NCI-H2196 treated with DMSO at 0.1 percent for 48 hours (cell line): ENCODE data around the gene KRTAP10-5.
"Not testable (repeated sequence)": the region's sequence is repeated elsewhere in the genome, so short reads cannot be mapped to it uniquely, and the experiment has no call there.

Experiments used
- DNase-seq: peaks from one replicate; lab custom pipeline; 2025; ENCODE audit not compliant: unreplicated experiment; lab: John Stamatoyannopoulos, UW

The KRTAP10-5 gene

GRCh38 chr21:44611551-44611950 is 31.1 kb upstream of the KRTAP10-5 start:
- DNase-seq, result no peak

- DNase-seq, result not testable (repeated sequence)
These were observed 29.9 kb upstream of the KRTAP10-5 start for GRCh38 chr21:44610157-44610843.

- DNase-seq, result no peak
These were observed 28.8 kb upstream of the KRTAP10-5 start for GRCh38 chr21:44609193-44609592.

GRCh38 chr21:44606495-44606894 is 26.1 kb upstream of the KRTAP10-5 start:
- no peak for DNase-seq

- DNase-seq, result no peak
These were observed 23.5 kb upstream of the KRTAP10-5 start for GRCh38 chr21:44603911-44604310.

- no peak for DNase-seq
These were observed 22.9 kb upstream of the KRTAP10-5 start for GRCh38 chr21:44603109-44603875.

GRCh38 chr21:44602463-44602850 is 22.1 kb upstream of the KRTAP10-5 start:
- no peak for DNase-seq

- no peak for DNase-seq
These were observed 21.4 kb upstream of the KRTAP10-5 start for GRCh38 chr21:44601596-44602462.

GRCh38 chr21:44601091-44601490 is 20.7 kb upstream of the KRTAP10-5 start:
- not testable (repeated sequence) for DNase-seq

- DNase-seq, result not testable (repeated sequence)
These were observed 19.9 kb upstream of the KRTAP10-5 start, which contains the start of gene KRTAP10-7 for GRCh38 chr21:44600118-44600978. Gene KRTAP10-7, plus strand, starts transcription at chr21:44600597. Its CDS starts 25 bp downstream, at chr21:44600622.

- no peak for DNase-seq
These were observed 19.0 kb upstream of the KRTAP10-5 start for GRCh38 chr21:44599264-44600029.

GRCh38 chr21:44598061-44598460 is 17.7 kb upstream of the KRTAP10-5 start:
- no peak for DNase-seq

GRCh38 chr21:44596068-44596725 is 15.8 kb upstream of the KRTAP10-5 start:
- DNase-seq, result no peak

GRCh38 chr21:44595524-44595923 is 15.1 kb upstream of the KRTAP10-5 start:
- no peak for DNase-seq

GRCh38 chr21:44594406-44594916 is 14.1 kb upstream of the KRTAP10-5 start:
- no peak for DNase-seq

GRCh38 chr21:44593598-44594405 is 13.4 kb upstream of the KRTAP10-5 start:
- DNase-seq, result no peak

- no peak for DNase-seq
These were observed 12.3 kb upstream of the KRTAP10-5 start, which contains the start of gene KRTAP10-6 for GRCh38 chr21:44592446-44593311. Gene KRTAP10-6, minus strand, starts transcription at chr21:44592505. Its CDS starts 21 bp downstream, at chr21:44592484.
